K562 (cell line): ENCODE data around the gene ACOT13. TPM values are rescaled to one million over a fixed set of nuclear protein-coding genes. Genes with fewer than 3 reads are reported as not detected.

ENCODE experiments used
- ASH1L ChIP-seq: fragments of 450-650 bp; IDR thresholded peaks from 2 replicates; pipeline ENCODE4 v1.6.1; 2018; ENCODE audit warnings: borderline replicate concordance, mild to moderate bottlenecking, low read depth; ENCODE audit not compliant: partially characterized antibody
- ATF7 ChIP-seq: fragments of 450-650 bp; IDR thresholded peaks from 2 replicates; pipeline ENCODE4 v1.7.1; 2014; ENCODE audit warnings: mild to moderate bottlenecking, moderate library complexity
- GMEB1 ChIP-seq: fragments of 250-450 bp; sonication (Bioruptor Pico); IDR thresholded peaks from 2 replicates; pipeline ENCODE4 v1.4.0; 2020; ENCODE audit warnings: mild to moderate bottlenecking
- MLLT1 ChIP-seq, 2 experiments: fragments of 450-650 bp; IDR thresholded peaks; 2 replicates each; pipeline ENCODE4 v1.6.1; 2016
- PHF8 ChIP-seq: fragments of 200-600 bp; sonication (generic); IDR thresholded peaks from 2 replicates; pipeline ENCODE4 v1.6.1; 2012; ENCODE audit warnings: mixed run types, mild to moderate bottlenecking, inconsistent platforms, low read length, moderate library complexity, borderline replicate concordance
- RBBP5 ChIP-seq: fragments of 200-600 bp; sonication (generic); IDR thresholded peaks from 2 replicates; pipeline ENCODE4 v1.6.1; 2012; ENCODE audit warnings: borderline replicate concordance, mild to moderate bottlenecking, low read length, control low read depth, inconsistent platforms; ENCODE audit not compliant: insufficient read depth, poor library complexity, severe bottlenecking
- SAP30 ChIP-seq: fragments of 200-600 bp; sonication (generic); IDR thresholded peaks from 2 replicates; pipeline ENCODE4 v1.6.1; 2012; ENCODE audit warnings: borderline replicate concordance, low read depth, mild to moderate bottlenecking, moderate library complexity, low read length, control low read depth, inconsistent platforms; ENCODE audit not compliant: insufficient read depth, poor library complexity, severe bottlenecking
- SMARCB1 ChIP-seq: IDR thresholded peaks from 2 replicates; pipeline ENCODE4 v1.6.1; 2011; ENCODE audit warnings: improper control_type of control experiment, low read depth; ENCODE audit not compliant: insufficient read length
- SPI1 ChIP-seq: IDR thresholded peaks from 2 replicates; pipeline ENCODE4 v1.6.1; 2011; ENCODE audit warnings: low read depth, low read length, control low read depth, borderline replicate concordance
- STAG1 ChIP-seq: sonication (generic); formaldehyde crosslinking; IDR thresholded peaks from 2 replicates; pipeline ENCODE4 v1.5.0; 2020; ENCODE audit warnings: missing genetic modification reagents, borderline replicate concordance
- TRIM28 ChIP-seq: fragments of 450-650 bp; IDR thresholded peaks from 2 replicates; pipeline ENCODE4 v1.6.1; 2017
- ZBTB11 ChIP-seq, 3 experiments: fragments of 200-800 bp in 1 of 3; fragments of 250-450 bp in 1 of 3; fragments of 450-650 bp in 1 of 3; sonication (Bioruptor Pico) in 1 of 3; sonication (Bioruptor generic) in 1 of 3; formaldehyde crosslinking in 1 of 3; IDR thresholded peaks; 2 replicates each; pipeline versions ENCODE4 v1.6.1 to v1.8.0; 2016 to 2022; ENCODE audit warnings: mild to moderate bottlenecking in 2 of 3, missing genetic modification characterization in 2 of 3, missing compliant biosample characterization in 1 of 3, moderate library complexity in 1 of 3
- ZFX ChIP-seq: sonication (generic); formaldehyde crosslinking; IDR thresholded peaks from 2 replicates; pipeline ENCODE4 v1.8.0; 2022; ENCODE audit warnings: mild to moderate bottlenecking, missing genetic modification reagents, moderate library complexity
- ZNF12 ChIP-seq: sonication (generic); formaldehyde crosslinking; IDR thresholded peaks from 2 replicates; pipeline ENCODE4 v1.4.0; 2020; ENCODE audit warnings: mild to moderate bottlenecking, missing genetic modification reagents
- ZNF609 ChIP-seq: sonication (generic); formaldehyde crosslinking; IDR thresholded peaks from 2 replicates; pipeline ENCODE4 v1.8.1; 2023; ENCODE audit warnings: missing genetic modification reagents, mild to moderate bottlenecking, borderline replicate concordance
- ZNF830 ChIP-seq: fragments of 250-450 bp; sonication (Bioruptor Pico); IDR thresholded peaks from 2 replicates; pipeline ENCODE4 v1.5.0; 2021; ENCODE audit warnings: mild to moderate bottlenecking
- polyA plus RNA-seq, 8 experiments: library from polyadenylated mRNA; depleted of rRNA in 4 of 8; stranded (reverse) in 5 of 8; unstranded in 3 of 8; fragments of >200 nt; fragmentation: Nextera tagmentation in 2 of 8; fragmentation: Illumina TruSeq in 1 of 8; extraction: Ambion mirVana in 2 of 8; extraction: Trizol in 1 of 8; gene quantifications; 2 replicates each; pipeline versions ENCODE4 v1.2.1 to v1.2.3, GENCODE V29; 2011 to 2014; ENCODE audit warnings: inconsistent platforms in 1 of 8, missing spikeins in 1 of 8
- total RNA-seq, 7 experiments: library from RNA; depleted of rRNA in 6 of 7; stranded (reverse); fragments of >200 nt in 6 of 7; fragmentation: Illumina TruSeq in 2 of 7; extraction: Trizol in 2 of 7; gene quantifications; 2 replicates each; pipeline versions ENCODE4 v1.2.1 to v1.2.3, GENCODE V29; 2011 to 2021; ENCODE audit warnings: low replicate concordance in 1 of 7

The ACOT13 gene
- total and polyA plus RNA-seq, 9 of the 15 experiments (the other 6 are each of a cell fraction or from before 2014, with no cell fraction given): 14.1 to 129 (median 65.7) TPM

GRCh38 chr6:24720131-24720603 is 53.3 kb downstream of the ACOT13 start (continued):
- TF ChIP-seq ZNF609 (CRISPR knock-in tag) (peak; percentile 83; the same call in 1 of the 2 replicates), STAG1 (CRISPR knock-in tag) (peak; percentile 24; the same call in 1 of the 2 replicates), SPI1 (no peak), SMARCB1 (no peak), PHF8 (no peak), MLLT1 (IDR thresholded peaks at IDR 0.05) (peak; percentile 93 to 95), ZFX (CRISPR knock-in tag) (peak; percentile 92), TRIM28 (no peak), ZBTB11 (CRISPR knock-in tag; IDR thresholded peaks at IDR 0.05) (no peak), RBBP5 (peak; percentile 45), ASH1L (no peak), SAP30 (no peak), ATF7 (no peak), ZNF830 (CRISPR knock-in tag) (no peak), ZNF12 (CRISPR knock-in tag) (no peak), GMEB1 (CRISPR knock-in tag) (no peak)
